Prostate gland (tissue), 2 donors: ENCODE data around the gene MXRA8.

ENCODE experiments used
- CTCF ChIP-seq, 4 experiments: fragments of 200-600 bp in 2 of 4; fragments of 450-650 bp in 2 of 4; sonication (generic) in 2 of 4; IDR thresholded peaks; 1 replicate in 3 of 4; 2 replicates in 1 of 4; pipeline ENCODE4 v1.5.1; 2016 to 2019; ENCODE audit warnings: antibody characterized with exemption in 4 of 4, mild to moderate bottlenecking in 2 of 4, moderate library complexity in 2 of 4
- POLR2AphosphoS5 ChIP-seq: sonication (generic); formaldehyde crosslinking; IDR thresholded peaks from one replicate; pipeline ENCODE4 v1.6.1; 2017; ENCODE audit warnings: antibody characterized with exemption

- TF ChIP-seq CTCF (IDR thresholded peaks at IDR 0.05) (no peak), POLR2AphosphoS5 (no peak)
Observed at GRCh38 chr1:1311107-1312104, 46.9 kb downstream of the MXRA8 start.
